GM12878 (cell line): ENCODE measurements around the gene HMOX1. TPM values are rescaled to one million over a fixed set of nuclear protein-coding genes. Genes with fewer than 3 reads are reported as not detected.
A peak's percentile ranks its signal among the peaks of the same experiment; 100 is the strongest.

Source experiments
- ATAC-seq: fragments of 200-7000 bp; cut with Tn5 transposase; 3 replicates; pipeline ENCODE4 v1.9.1; 2020; ENCODE audit warnings: mild to moderate bottlenecking, moderate library complexity
- BruUV-seq: library from RNA; stranded (reverse); fragments of 400-500 nt; replicated peaks from 2 replicates; lab custom pipeline; 2021; lab: Mats Ljungman, UMichigan
- CTCF ChIA-PET: fragments of 300-600 bp; sonication (Branson Sonifier 250); formaldehyde crosslinking; extraction: SDS; loops from one replicate; lab custom pipeline; 2021; ENCODE audit warnings: inconsistent platforms; lab: Yijun Ruan, JAX
- POLR2A ChIA-PET: fragments of 350-600 bp; formaldehyde crosslinking; extraction: SDS; loops from one replicate; lab custom pipeline; 2021; ENCODE audit warnings: inconsistent platforms; lab: Charles Lee
- RAD21 ChIA-PET: fragments of 300-600 bp; sonication (Branson Sonifier 250); formaldehyde crosslinking; loops from one replicate; lab custom pipeline; 2023; ENCODE audit warnings: antibody characterized with exemption; ENCODE audit not compliant: unreplicated experiment; lab: Charles Lee
- SMC1A ChIA-PET: fragments of 300-600 bp; sonication (Branson Sonifier 250); formaldehyde crosslinking; loops from one replicate; lab custom pipeline; 2023; ENCODE audit not compliant: unreplicated experiment, uncharacterized antibody; lab: Charles Lee
- DNase-seq: peaks from one replicate; pipeline ENCODE4 v3.0.0-alpha.2; 2011; ENCODE audit warnings: low read depth, low spot score
- FAIRE-seq: peaks from 3 replicates; lab custom pipeline; 2011; peaks lifted over from hg19 to GRCh38; lab: Jason Lieb, UNC
- H2AFZ ChIP-seq: 2 replicates; pipeline ENCODE4 v1.6.0; 2011; ENCODE audit warnings: low read depth, low read length, control low read depth; ENCODE audit not compliant: control insufficient read depth
- H3K27ac ChIP-seq: 2 replicates; pipeline ENCODE4 v1.5.1; 2011; ENCODE audit warnings: control low read depth; ENCODE audit not compliant: control insufficient read depth, insufficient read depth
- H3K27me3 ChIP-seq, 2 experiments: replicated peaks in 1 of 2; 2 replicates each; pipeline versions ENCODE4 v1.6.0 to v1.6.1; 2011; ENCODE audit warnings: low read length in 1 of 2; ENCODE audit not compliant: control insufficient read depth in 2 of 2, insufficient read depth in 2 of 2
- H3K36me3 ChIP-seq, 2 experiments: 2 replicates each; pipeline ENCODE4 v1.5.1; 2011; ENCODE audit warnings: low read length in 1 of 2; ENCODE audit not compliant: control insufficient read depth in 2 of 2, insufficient read depth in 2 of 2
- H3K4me1 ChIP-seq: 2 replicates; pipeline ENCODE4 v1.6.1; 2011; ENCODE audit warnings: mild to moderate bottlenecking, low read length, moderate library complexity, mixed read lengths; ENCODE audit not compliant: control insufficient read depth, insufficient read depth
- H3K4me2 ChIP-seq: 2 replicates; pipeline ENCODE4 v1.6.0; 2011; ENCODE audit warnings: control low read depth; ENCODE audit not compliant: control insufficient read depth, insufficient read depth
- H3K4me3 ChIP-seq: fragments of 200-600 bp; sonication (generic); 2 replicates; pipeline ENCODE4 v1.5.1; 2016
- H3K79me2 ChIP-seq: 2 replicates; pipeline ENCODE4 v1.6.0; 2011; ENCODE audit warnings: low read length; ENCODE audit not compliant: control insufficient read depth, insufficient read depth
- H3K9ac ChIP-seq: 2 replicates; pipeline ENCODE4 v1.8.0; 2011; ENCODE audit warnings: low read length, control low read depth, mixed read lengths; ENCODE audit not compliant: control insufficient read depth, insufficient read depth
- H3K9me3 ChIP-seq: replicated peaks from 3 replicates; pipeline ENCODE4 v1.5.1; 2011; ENCODE audit warnings: mild to moderate bottlenecking, low read length; ENCODE audit not compliant: control insufficient read depth, insufficient read depth
- H4K20me1 ChIP-seq: 2 replicates; pipeline ENCODE4 v1.6.0; 2011; ENCODE audit not compliant: control insufficient read depth, insufficient read depth
- KDM1A ChIP-seq: fragments of 200-600 bp; sonication (generic); IDR thresholded peaks from 2 replicates; pipeline ENCODE4 v1.6.1; 2016; ENCODE audit warnings: borderline replicate concordance
- KLF5 ChIP-seq: fragments of 450-650 bp; IDR thresholded peaks from 2 replicates; pipeline ENCODE4 v1.6.1; 2014; ENCODE audit warnings: mild to moderate bottlenecking; ENCODE audit not compliant: partially characterized antibody
- PML ChIP-seq: IDR thresholded peaks from 2 replicates; pipeline ENCODE4 v1.6.1; 2012; ENCODE audit warnings: low read length, inconsistent platforms
- SMARCA5 ChIP-seq: fragments of 450-650 bp; IDR thresholded peaks from 2 replicates; pipeline ENCODE4 v1.6.1; 2017; ENCODE audit warnings: mild to moderate bottlenecking
- WGBS: methylation state at CpG from one replicate; pipeline ENCODE4 v1.1.6; 2016; ENCODE audit warnings: low lambda C conversion rate; ENCODE audit not compliant: insufficient replicate concordance, insufficient coverage; ENCODE audit errors: missing lambda C conversion rate; 5-methylcytosine and 5-hydroxymethylcytosine counted together
- in situ Hi-C: fragments of 300-500 bp; cut with MboI; formaldehyde crosslinking; loops from 9 replicates; pipeline ENCODE4 v1.14.3; 2018; ENCODE audit warnings: mixed read lengths
- intact Hi-C: fragments of 100-400 bp; cut with micrococcal nuclease; formaldehyde crosslinking; loops from one replicate; pipeline ENCODE4 v1.14.2; 2022; ENCODE audit not compliant: unreplicated experiment
- polyA plus RNA-seq, 11 experiments: library from polyadenylated mRNA; depleted of rRNA in 4 of 11; unstranded in 6 of 11; stranded (reverse) in 5 of 11; fragments of >200 nt; fragmentation: Nextera tagmentation in 4 of 11; fragmentation: Illumina TruSeq in 1 of 11; extraction: Ambion mirVana in 4 of 11; extraction: Trizol in 1 of 11; gene quantifications; 1 replicate in 1 of 11; 2 replicates in 10 of 11; pipeline versions ENCODE4 v1.2.1 to v1.2.3, GENCODE V29; 2011 to 2016; ENCODE audit warnings: inconsistent platforms in 2 of 11, missing spikeins in 2 of 11, low read depth in 1 of 11
- total RNA-seq, 4 experiments: library from RNA; depleted of rRNA in 3 of 4; stranded (reverse); fragments of >200 nt in 3 of 4; fragmentation: Illumina TruSeq in 1 of 4; extraction: Trizol in 1 of 4; gene quantifications; 2 replicates each; pipeline versions ENCODE4 v1.2.1 to v1.2.3, GENCODE V29; 2013 to 2021

Gene HMOX1
- total and polyA plus RNA-seq, 10 of the 15 experiments (the other 5 are each of a cell fraction or from before 2014, with no cell fraction given) = 1.5 to 36.7 (median 18.8) TPM

GRCh38 chr22:35349704-35350538, 31.0 kb upstream of the HMOX1 start:
- CTCF ChIA-PET = interaction anchor here (0.7 to 5.2 kb wide), 14 partner anchors 11 to 277 kb away, joined by 3 to 91 read pairs (median 5); partner anchors contain the start of genes HMOX1 and TOM1
- in situ Hi-C loops (loop anchor here (5.0 to 10.0 kb wide), 4 partner anchors 232 to 775 kb away; no protein-coding TSS in a partner anchor), intact Hi-C loops (loop anchor here (1.0 to 5.0 kb wide), 4 partner anchors 233 to 775 kb away; no protein-coding TSS in a partner anchor)
- SMC1A ChIA-PET = interaction anchor here (0.6 to 4.2 kb wide), 9 partner anchors 10 to 235 kb away, joined by 3 to 67 read pairs (median 5); no protein-coding TSS in a partner anchor
- no peak for FAIRE-seq
- POLR2A ChIA-PET = interaction anchor here (0.5 to 2.5 kb wide), 5 partner anchors 10 to 1594 kb away, joined by 3 to 12 read pairs (median 5); no protein-coding TSS in a partner anchor
- H4K20me1 ChIP-seq = no peaks in the 10 kb centered on the region
- no peak overlapping the region for H3K27ac ChIP-seq
- peak overlapping the region; percentile 12; the same call in 1 of the 2 replicates for H3K9ac ChIP-seq
- DNase-seq = no peak
- no peaks in the 10 kb centered on the region for H3K9me3 ChIP-seq
- no peaks in the 10 kb centered on the region for H3K27me3 ChIP-seq
- H3K4me1 ChIP-seq = peaks cover 37% of the 10 kb centered on the region
- peaks cover 0 to 2% of the 10 kb centered on the region in 2 experiments; a peak in 2 of 4 replicates for H3K36me3 ChIP-seq
- H3K79me2 ChIP-seq = no peaks in the 10 kb centered on the region
- H2AFZ ChIP-seq = peak overlapping the region; percentile 82
- H3K4me2 ChIP-seq = no peak overlapping the region
- no peak overlapping the region for H3K4me3 ChIP-seq
- BruUV-seq = no TSS peak
- no peak for TF ChIP-seq KLF5
- no peak for TF ChIP-seq PML
- TF ChIP-seq SMARCA5 = peak; percentile 29; the same call in 1 of the 2 replicates
- no peak for TF ChIP-seq KDM1A
- RAD21 ChIA-PET = interaction anchor here (1.2 to 4.4 kb wide), 8 partner anchors 19 to 274 kb away, joined by 3 to 112 read pairs (median 6); no protein-coding TSS in a partner anchor
- 67% methylated on average over 8 of the region's 17 CpGs for WGBS
- 0 out of 3 replicates have a peak, but pooled peaks have one; percentile 10 for ATAC-seq
